Measurements from ENCODE around the gene ADCY3.

DNA sequence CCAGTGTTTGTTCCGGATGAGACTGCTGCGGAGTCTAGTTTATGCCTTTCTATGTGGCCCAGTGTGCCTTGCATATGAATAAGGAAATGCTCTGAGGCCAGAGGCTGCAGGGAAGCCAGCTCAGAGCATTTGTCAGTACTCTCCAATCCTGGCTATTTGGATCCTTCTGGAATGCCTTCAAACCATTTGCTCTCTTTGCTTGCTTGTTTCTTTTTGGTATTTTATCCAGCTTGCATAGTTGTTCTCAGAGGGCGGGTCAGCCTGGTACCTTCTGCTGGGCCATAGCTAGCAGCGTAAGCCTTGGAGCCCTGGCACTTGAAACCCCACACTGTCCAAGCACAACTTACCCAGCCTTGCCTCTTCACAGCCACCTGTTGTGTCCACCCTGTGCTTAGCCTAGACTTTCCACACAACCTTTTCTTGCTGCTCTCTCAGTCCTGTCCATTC is 106.3 kb downstream of the ADCY3 start:
- TF ChIP-seq REST (IDR thresholded peaks at IDR 0.05; ENCODE audit: low read depth) (no peak), CEBPB (IDR thresholded peaks at IDR 0.05) (no peak)
